ENCODE results near the gene OCA2.

DNA sequence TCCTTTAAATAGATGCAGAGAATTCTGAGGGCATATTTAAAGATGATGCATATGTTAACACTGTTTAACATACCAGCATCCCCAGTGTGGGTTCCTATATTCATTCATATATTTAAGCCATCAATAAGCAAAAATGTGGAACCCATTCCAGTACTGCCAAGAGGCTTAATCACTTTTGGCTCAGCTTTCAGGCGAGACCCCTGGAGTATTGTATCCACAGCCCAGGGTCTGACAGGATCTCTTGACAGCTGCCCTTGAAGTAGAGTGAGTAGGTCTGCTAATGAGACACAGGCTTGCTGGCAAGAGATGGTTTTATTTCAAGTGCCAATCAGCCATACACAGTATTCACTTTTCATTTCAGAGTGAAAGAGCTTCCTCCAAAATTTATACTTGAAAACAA lies 367.3 kb downstream of the OCA2 start:
- no peak for TF ChIP-seq EZH2 (IDR thresholded peaks at IDR 0.05; ENCODE audit: borderline replicate concordance, low read length)
- TF ChIP-seq, protein P1, sequence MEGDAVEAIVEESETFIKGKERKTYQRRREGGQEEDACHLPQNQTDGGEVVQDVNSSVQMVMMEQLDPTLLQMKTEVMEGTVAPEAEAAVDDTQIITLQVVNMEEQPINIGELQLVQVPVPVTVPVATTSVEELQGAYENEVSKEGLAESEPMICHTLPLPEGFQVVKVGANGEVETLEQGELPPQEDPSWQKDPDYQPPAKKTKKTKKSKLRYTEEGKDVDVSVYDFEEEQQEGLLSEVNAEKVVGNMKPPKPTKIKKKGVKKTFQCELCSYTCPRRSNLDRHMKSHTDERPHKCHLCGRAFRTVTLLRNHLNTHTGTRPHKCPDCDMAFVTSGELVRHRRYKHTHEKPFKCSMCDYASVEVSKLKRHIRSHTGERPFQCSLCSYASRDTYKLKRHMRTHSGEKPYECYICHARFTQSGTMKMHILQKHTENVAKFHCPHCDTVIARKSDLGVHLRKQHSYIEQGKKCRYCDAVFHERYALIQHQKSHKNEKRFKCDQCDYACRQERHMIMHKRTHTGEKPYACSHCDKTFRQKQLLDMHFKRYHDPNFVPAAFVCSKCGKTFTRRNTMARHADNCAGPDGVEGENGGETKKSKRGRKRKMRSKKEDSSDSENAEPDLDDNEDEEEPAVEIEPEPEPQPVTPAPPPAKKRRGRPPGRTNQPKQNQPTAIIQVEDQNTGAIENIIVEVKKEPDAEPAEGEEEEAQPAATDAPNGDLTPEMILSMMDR (IDR thresholded peaks at IDR 0.05; ENCODE audit: low read length), result no peak
